Right ventricle myocardium superior (tissue), 1 donor: ENCODE measurements around the gene LHX4. TPM values are rescaled to one million over a fixed set of nuclear protein-coding genes. Genes with fewer than 3 reads are reported as not detected.
A peak's percentile ranks its signal among the peaks of the same experiment; 100 is the strongest.

Experiments used
- ATAC-seq: fragments of 200-7000 bp; cut with Tn5 transposase; one replicate; pipeline ENCODE4 v1.9.1; 2020; ENCODE audit warnings: mild to moderate bottlenecking; ENCODE audit not compliant: poor library complexity
- DNase-seq: peaks from one replicate; pipeline ENCODE4 v3.0.0-alpha.2; 2020
- intact Hi-C: fragments of 100-400 bp; cut with DNase I; formaldehyde crosslinking; loops from one replicate; pipeline ENCODE4 v1.11.2; 2022
- total RNA-seq: library from RNA; stranded (reverse); fragmentation: NEBNext Ultra II Directional; extraction: Animal tissue kit (Norgen Biotek cat#: 25700); gene quantifications from one replicate; pipeline ENCODE4 v1.2.1, GENCODE V29; 2021
- donor health status: DM: no; HTN: yes; CAD: no; lungs with severe emphysema.

Gene LHX4
- total RNA-seq, 1 donor from 2014 or later, result not detected

GRCh38 chr1:180262628-180263488, 32.8 kb downstream of the LHX4 start:
- no peak for DNase-seq
- intact Hi-C loops, result no loop called here
- no peak for ATAC-seq

GRCh38 chr1:180264595-180264994, 34.5 kb downstream of the LHX4 start:
- no peak for ATAC-seq
- intact Hi-C loops, result no loop called here
- no peak for DNase-seq

DNA sequence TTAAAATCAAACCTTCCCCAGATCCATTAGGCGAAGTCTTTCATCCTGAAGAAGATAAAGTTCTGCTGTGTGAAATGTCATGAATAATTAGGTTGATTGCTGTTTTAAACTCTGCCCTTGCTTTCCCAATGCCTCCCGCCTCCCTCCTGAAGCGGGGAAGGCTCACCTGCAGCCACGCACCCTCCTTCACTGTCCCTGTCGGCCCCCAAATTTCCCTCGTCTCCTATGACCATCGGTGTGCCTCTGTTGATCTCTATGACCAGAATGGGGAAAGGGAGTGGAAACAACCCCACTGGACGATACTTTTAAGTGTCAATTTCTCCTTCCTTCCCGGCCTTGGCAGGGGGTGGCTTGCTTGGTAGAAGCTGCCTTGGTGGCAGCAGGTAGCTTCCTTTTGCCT, 35.1 kb downstream of the LHX4 start:
- DNase-seq, result no peak
- no peak for ATAC-seq
- intact Hi-C loops, result loop anchor here (5.0 kb wide), 1 partner anchor 212 kb away; no protein-coding TSS in a partner anchor

DNA sequence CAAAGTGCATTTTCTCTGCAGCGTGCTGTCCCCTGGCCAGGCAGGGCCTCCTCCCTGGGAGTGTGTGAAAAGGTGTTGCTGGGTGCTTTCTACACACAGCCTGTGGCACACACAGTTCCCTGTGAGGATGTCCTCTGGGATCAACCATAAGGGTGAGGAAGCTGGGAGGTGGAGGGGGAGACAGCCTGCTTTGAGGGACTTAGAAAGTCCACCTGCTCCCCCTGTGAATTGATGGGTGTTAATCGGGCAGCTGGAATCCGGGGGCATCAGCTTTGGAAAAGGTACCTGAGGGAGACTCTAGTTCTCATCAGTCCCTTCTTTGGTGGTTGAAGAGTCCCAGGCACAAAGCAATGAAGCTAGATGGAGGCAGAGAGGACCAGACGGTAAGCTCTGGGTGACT, 35.8 kb downstream of the LHX4 start:
- ATAC-seq, result no peak

GRCh38 chr1:180266275-180267210, 36.5 kb downstream of the LHX4 start:
- intact Hi-C loops, result loop anchor here (5.0 kb wide), 1 partner anchor 211 kb away; no protein-coding TSS in a partner anchor

More for the DNA sequence above, 35.8 kb downstream of the LHX4 start:
- intact Hi-C loops, result loop anchor here (5.0 kb wide), 1 partner anchor 211 kb away; no protein-coding TSS in a partner anchor
- no peak for DNase-seq

DNA sequence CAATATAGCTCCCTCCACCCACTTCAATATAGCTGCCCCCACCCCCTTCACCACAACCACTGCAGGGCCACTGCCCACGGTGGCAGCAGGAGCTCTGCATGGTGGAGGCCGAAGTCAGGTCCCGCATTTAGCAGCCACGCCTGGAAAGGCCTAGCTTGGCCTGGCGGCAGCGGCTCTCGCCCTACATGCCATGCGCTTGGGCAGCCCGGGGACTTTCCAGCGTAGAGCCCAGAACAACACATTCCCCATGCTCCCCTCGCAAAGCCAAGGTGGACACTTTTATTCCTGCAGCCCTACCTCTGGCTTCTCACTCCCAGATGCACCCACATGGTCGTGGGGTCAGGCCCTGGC, 37.1 kb downstream of the LHX4 start:
- DNase-seq, result no peak

More at GRCh38 chr1:180266275-180267210, 36.5 kb downstream of the LHX4 start:
- ATAC-seq (no peak), DNase-seq (no peak)

GRCh38 chr1:180267761-180268555, 37.9 kb downstream of the LHX4 start:
- intact Hi-C loops, result loop anchor here (5.0 kb wide), 1 partner anchor 209 kb away; no protein-coding TSS in a partner anchor
- no peak for ATAC-seq
- no peak for DNase-seq

More for the DNA sequence above, 37.1 kb downstream of the LHX4 start:
- no peak for ATAC-seq
- intact Hi-C loops, result loop anchor here (5.0 kb wide), 1 partner anchor 210 kb away; no protein-coding TSS in a partner anchor

DNA sequence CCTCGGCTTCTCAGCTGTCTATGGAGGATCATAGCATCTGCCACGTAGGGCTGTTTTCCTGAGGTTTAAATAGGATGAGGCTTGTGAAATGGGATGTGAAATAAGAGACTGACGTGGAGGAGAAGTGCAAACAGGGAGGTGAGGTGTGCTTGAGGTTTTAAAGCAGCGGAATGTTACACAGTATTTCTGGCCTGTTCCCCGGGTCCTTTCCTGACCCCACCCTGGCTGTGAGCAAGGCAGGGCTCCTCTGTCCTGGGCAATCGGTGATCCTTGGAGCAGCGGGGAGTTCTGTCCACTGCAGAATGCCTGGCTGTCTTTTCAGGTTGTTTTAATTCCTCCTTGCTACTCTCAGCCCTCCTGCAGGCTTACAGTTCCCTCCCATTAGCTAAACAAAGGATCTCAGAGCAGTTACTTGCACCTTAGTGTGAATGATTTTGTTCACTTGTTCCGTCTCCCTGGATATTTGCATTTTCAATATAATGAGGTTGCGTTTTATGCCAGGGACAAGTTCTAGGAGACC, 38.6 kb downstream of the LHX4 start:
- ATAC-seq (no peak), DNase-seq (no peak)
- intact Hi-C loops, result loop anchor here (5.0 kb wide), 1 partner anchor 209 kb away; no protein-coding TSS in a partner anchor

GRCh38 chr1:180269645-180270529, 39.8 kb downstream of the LHX4 start:
- ATAC-seq, result peak; percentile 61
- intact Hi-C loops, result loop anchor here (5.0 kb wide), 1 partner anchor 207 kb away; no protein-coding TSS in a partner anchor
- peak; percentile 52 for DNase-seq

DNA sequence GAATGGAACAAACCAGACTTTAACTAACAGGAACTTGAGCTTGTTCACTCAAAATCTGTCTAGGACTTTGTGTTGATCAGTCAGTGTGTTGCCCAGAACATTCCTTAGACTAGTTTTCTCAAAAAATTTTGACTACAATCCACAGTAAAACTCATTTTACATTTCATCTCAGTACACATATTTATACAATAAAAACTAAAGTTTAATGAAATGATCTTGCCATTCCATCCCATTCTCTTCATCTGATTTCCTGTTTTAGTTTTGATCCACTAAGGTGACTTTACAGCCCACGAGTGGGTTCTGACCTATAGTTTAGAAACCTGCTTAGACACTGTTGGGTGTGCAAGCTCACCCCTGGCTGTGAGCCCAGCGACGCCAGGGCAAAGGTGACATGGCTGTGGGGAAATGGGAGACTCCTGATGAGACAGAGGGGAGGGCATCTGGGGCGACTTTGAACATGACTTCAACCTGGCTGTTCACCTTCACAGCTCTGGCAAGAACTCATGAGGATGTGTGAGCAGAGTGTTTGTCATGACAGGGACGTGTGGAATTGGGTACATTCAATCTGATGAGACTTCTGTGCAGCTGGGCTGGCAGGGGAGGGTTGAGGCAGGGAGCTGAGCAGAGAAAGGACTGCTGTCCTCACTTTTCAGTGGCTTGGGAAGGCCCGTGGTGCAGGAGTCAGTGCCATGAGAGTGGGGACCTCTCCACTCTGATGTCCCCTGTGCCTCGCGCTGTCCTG, 40.6 kb downstream of the LHX4 start:
- no peak for ATAC-seq

GRCh38 chr1:180271272-180272255, 41.5 kb downstream of the LHX4 start:
- peak; percentile 37 for DNase-seq
- intact Hi-C loops, result no loop called here
- no peak for ATAC-seq

More for the DNA sequence above, 40.6 kb downstream of the LHX4 start:
- intact Hi-C loops, result no loop called here
- DNase-seq, result peak; percentile 42

DNA sequence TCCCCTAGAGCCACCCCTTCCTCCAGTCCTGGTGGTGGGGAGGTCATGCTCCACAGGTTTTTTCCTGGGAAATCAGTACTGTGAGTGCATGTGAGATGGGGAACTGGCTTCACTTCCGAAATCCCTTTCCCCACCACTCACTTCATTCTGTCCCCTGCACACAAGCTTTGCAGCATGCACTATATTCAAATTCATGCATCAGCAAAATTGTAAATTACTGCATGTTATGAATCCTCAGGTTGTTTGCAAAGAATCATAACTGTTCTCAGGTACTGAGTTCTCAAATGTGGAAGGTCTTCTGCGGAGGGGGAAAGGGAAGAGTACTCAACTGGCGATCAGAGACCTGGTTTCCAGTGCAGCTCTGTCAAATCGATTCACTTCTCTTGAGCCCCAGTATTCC, 42.3 kb downstream of the LHX4 start:
- ATAC-seq (no peak), DNase-seq (no peak)
- intact Hi-C loops, result no loop called here

DNA sequence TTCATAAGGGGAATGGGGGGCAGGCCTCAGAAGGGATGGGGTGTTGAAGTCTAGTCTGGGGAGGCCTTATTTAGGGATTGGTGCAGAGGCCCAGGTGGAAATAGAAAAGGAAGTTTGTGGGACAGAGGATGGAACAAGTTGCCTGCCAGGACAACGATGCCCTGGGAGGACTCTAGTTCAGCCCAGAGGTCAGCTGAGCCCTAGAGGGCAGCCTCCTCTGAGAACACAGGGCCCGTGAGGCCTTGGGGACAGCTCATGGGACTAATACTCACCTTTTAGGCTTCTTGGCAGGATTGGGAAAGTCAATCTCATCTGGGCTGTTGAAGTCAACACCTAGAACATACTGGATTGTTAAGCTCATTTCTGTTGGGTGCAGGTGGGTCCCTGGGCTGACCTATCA, 43.0 kb downstream of the LHX4 start:
- DNase-seq (no peak), ATAC-seq (no peak)
- intact Hi-C loops, result no loop called here

DNA sequence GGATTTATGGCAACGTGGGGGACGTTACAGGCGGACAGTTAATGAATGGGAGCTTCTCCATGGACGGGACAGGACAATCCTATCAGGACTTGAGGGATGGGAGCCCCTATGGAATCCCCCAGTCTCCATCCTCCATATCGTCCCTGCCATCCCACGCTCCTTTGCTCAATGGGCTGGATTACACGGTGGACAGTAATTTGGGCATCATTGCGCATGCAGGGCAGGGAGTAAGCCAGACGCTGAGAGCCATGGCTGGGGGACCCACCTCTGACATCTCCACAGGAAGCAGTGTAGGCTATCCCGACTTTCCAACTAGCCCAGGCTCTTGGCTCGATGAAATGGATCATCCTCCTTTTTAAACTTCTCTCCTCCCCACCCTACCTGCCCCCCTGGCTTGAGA, 44.2 kb downstream of the LHX4 start:
- DNase-seq (no peak), ATAC-seq (no peak)
- intact Hi-C loops, result no loop called here

- intact Hi-C loops, result no loop called here
- ATAC-seq (no peak), DNase-seq (no peak)
These were observed 45.7 kb downstream of the LHX4 start for GRCh38 chr1:180275726-180276125.
